CD4-positive, CD25-positive, alpha-beta regulatory T cell (primary cell): ENCODE results near the gene NETO1. TPM values are rescaled to one million over a fixed set of nuclear protein-coding genes. Genes with fewer than 3 reads are reported as not detected.

Experiments used
- ATAC-seq, 2 donors: fragments of 150-1000 bp; cut with Tn5 transposase; one replicate each; pipeline ENCODE4 v1.10.0; 2021; ENCODE audit warnings: low read depth in 2 of 2, moderate number of reproducible peaks in 2 of 2, moderate library complexity in 1 of 2
- DNase-seq, 3 donors: peaks; one replicate each; pipeline versions ENCODE4 v3.0.0 to v3.0.0-alpha.2; 2012 to 2022; ENCODE audit warnings: mixed read lengths in 1 of 3
- H3K27ac ChIP-seq: one replicate; pipeline ENCODE4 v1.7.0; 2013; ENCODE audit warnings: mild to moderate bottlenecking, low read length; ENCODE audit not compliant: insufficient read depth, poor library complexity, severe bottlenecking
- H3K27me3 ChIP-seq: one replicate; pipeline ENCODE4 v1.7.0; 2013; ENCODE audit warnings: low read length; ENCODE audit not compliant: control insufficient read depth, insufficient read depth
- H3K36me3 ChIP-seq: one replicate; pipeline ENCODE4 v1.7.0; 2013; ENCODE audit warnings: mild to moderate bottlenecking, low read length, moderate library complexity; ENCODE audit not compliant: control insufficient read depth, insufficient read depth
- H3K4me1 ChIP-seq: 2 replicates; pipeline ENCODE4 v1.7.0; 2013; ENCODE audit warnings: mild to moderate bottlenecking, low read length; ENCODE audit not compliant: insufficient read depth, control insufficient read depth, poor library complexity, severe bottlenecking
- H3K4me3 ChIP-seq: one replicate; pipeline ENCODE4 v1.7.0; 2013; ENCODE audit warnings: low read depth, mild to moderate bottlenecking, low read length, moderate library complexity
- H3K9me3 ChIP-seq, 2 experiments: 1 replicate in 1 of 2; 2 replicates in 1 of 2; pipeline ENCODE4 v1.7.0; 2013; ENCODE audit warnings: low read length in 2 of 2, mild to moderate bottlenecking in 1 of 2, moderate library complexity in 1 of 2; ENCODE audit not compliant: control insufficient read depth in 2 of 2
- H3K27ac Mint-ChIP-seq, 3 donors: one replicate each; pipeline ENCODE4 v1.8.0; 2020 to 2022; ENCODE audit warnings: mild to moderate bottlenecking in 3 of 3, mixed read lengths in 3 of 3, moderate library complexity in 2 of 3
- H3K27me3 Mint-ChIP-seq: one replicate; pipeline ENCODE4 v1.8.0; 2022; ENCODE audit warnings: mild to moderate bottlenecking, mixed read lengths
- H3K36me3 Mint-ChIP-seq: one replicate; pipeline ENCODE4 v1.8.0; 2020; ENCODE audit warnings: mixed read lengths
- H3K4me1 Mint-ChIP-seq, 4 donors: one replicate each; pipeline ENCODE4 v1.8.0; 2020 to 2022; ENCODE audit warnings: mixed read lengths in 4 of 4, mild to moderate bottlenecking in 1 of 4
- H3K4me3 Mint-ChIP-seq, 4 donors: one replicate each; pipeline ENCODE4 v1.8.0; 2020 to 2022; ENCODE audit warnings: mild to moderate bottlenecking in 4 of 4, mixed read lengths in 4 of 4, moderate library complexity in 3 of 4
- H3K9me3 Mint-ChIP-seq, 7 donors: one replicate each; pipeline ENCODE4 v1.8.0; 2020 to 2022; ENCODE audit warnings: mixed read lengths in 7 of 7, mild to moderate bottlenecking in 3 of 7, moderate library complexity in 2 of 7
- polyA plus RNA-seq, 4 donors: library from polyadenylated mRNA; unstranded; fragments of 300-500 nt; fragmentation: Illumina TruSeq; gene quantifications; one replicate each; pipeline ENCODE4 v1.2.3, GENCODE V29; 2021
- total RNA-seq: library from RNA; stranded (reverse); gene quantifications from one replicate; pipeline ENCODE4 v1.2.3, GENCODE V29; 2022

NETO1 gene
- total and polyA plus RNA-seq, 5 donors from 2014 or later, result not detected

GRCh38 chr18:72859088-72859487, 8.7 kb downstream of the NETO1 start:
- Histone ChIP-seq H3K36me3 (no peaks in the 10 kb centered on the region), H3K27me3 (no peaks in the 10 kb centered on the region), H3K9me3 (no peaks in the 10 kb centered on the region), H3K27ac (no peak overlapping the region), H3K4me3 (no peak overlapping the region), H3K4me1 (no peaks in the 10 kb centered on the region)
- Mint-ChIP-seq H3K36me3 (peaks cover 4% of the 10 kb centered on the region), H3K27me3 (no peaks in the 10 kb centered on the region), H3K27ac (no peak overlapping the region), H3K9me3 (peaks cover 0 to 10% (median 2%) of the 10 kb centered on the region in 7 donors), H3K4me3 (no peak overlapping the region), H3K4me1 (no peaks in the 10 kb centered on the region)
- DNase-seq (no peak), ATAC-seq (no peak)

DNA sequence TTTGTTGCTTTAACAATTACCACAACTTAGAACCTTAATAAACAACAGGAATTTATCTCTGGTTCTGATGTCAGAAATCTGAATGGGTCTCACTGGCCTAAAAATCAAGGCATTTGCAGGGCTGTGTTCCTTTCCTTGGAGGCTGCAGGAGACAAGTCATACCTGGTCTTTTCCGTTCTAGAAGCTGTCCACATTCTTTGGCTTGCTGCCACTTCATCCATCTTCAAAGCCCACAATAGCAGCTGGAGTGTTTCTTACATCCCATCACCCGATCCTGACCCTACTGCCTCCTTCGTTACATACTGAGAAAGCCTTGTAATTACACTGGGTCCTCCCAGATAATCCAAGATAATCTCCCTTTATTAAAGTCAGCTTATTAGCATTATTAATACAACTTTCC, 18.1 kb downstream of the NETO1 start:
- peaks cover 0 to 5% of the 10 kb centered on the region in 2 experiments for H3K9me3 ChIP-seq
- no peak overlapping the region for H3K27ac ChIP-seq
- H3K4me1 ChIP-seq, result no peaks in the 10 kb centered on the region
- Mint-ChIP-seq H3K36me3 (no peaks in the 10 kb centered on the region), H3K27ac (no peak overlapping the region), H3K4me1 (no peaks in the 10 kb centered on the region), H3K9me3 (peaks cover 2 to 22% (median 4%) of the 10 kb centered on the region in 7 donors), H3K27me3 (no peaks in the 10 kb centered on the region), H3K4me3 (no peak overlapping the region)
- H3K4me3 ChIP-seq, result no peak overlapping the region
- DNase-seq, result no peak
- H3K27me3 ChIP-seq, result no peaks in the 10 kb centered on the region
- ATAC-seq, result no peak
- no peaks in the 10 kb centered on the region for H3K36me3 ChIP-seq

GRCh38 chr18:72848503-72849237, 19.1 kb downstream of the NETO1 start:
- DNase-seq (no peak), ATAC-seq (no peak)
- Mint-ChIP-seq H3K4me1 (no peaks in the 10 kb centered on the region), H3K36me3 (no peaks in the 10 kb centered on the region), H3K27me3 (no peaks in the 10 kb centered on the region), H3K4me3 (no peak overlapping the region), H3K9me3 (peaks cover 2 to 22% (median 4%) of the 10 kb centered on the region in 7 donors), H3K27ac (no peak overlapping the region)
- Histone ChIP-seq H3K27me3 (no peaks in the 10 kb centered on the region), H3K4me3 (no peak overlapping the region), H3K36me3 (no peaks in the 10 kb centered on the region), H3K4me1 (no peaks in the 10 kb centered on the region), H3K9me3 (peaks cover 0 to 5% of the 10 kb centered on the region in 2 experiments), H3K27ac (no peak overlapping the region)

- no peak overlapping the region for H3K27ac ChIP-seq
- H3K9me3 ChIP-seq, result peaks cover 0 to 5% of the 10 kb centered on the region in 2 experiments
- Mint-ChIP-seq H3K36me3 (no peaks in the 10 kb centered on the region), H3K27ac (no peak overlapping the region), H3K4me1 (no peaks in the 10 kb centered on the region), H3K27me3 (no peaks in the 10 kb centered on the region), H3K4me3 (no peak overlapping the region), H3K9me3 (peaks cover 2 to 22% (median 4%) of the 10 kb centered on the region in 7 donors)
- no peaks in the 10 kb centered on the region for H3K4me1 ChIP-seq
- DNase-seq (no peak), ATAC-seq (no peak)
- no peak overlapping the region for H3K4me3 ChIP-seq
- H3K36me3 ChIP-seq, result no peaks in the 10 kb centered on the region
- no peaks in the 10 kb centered on the region for H3K27me3 ChIP-seq
Measured at GRCh38 chr18:72847771-72848170, 20.0 kb downstream of the NETO1 start.

GRCh38 chr18:72846736-72847533, 20.9 kb downstream of the NETO1 start:
- Mint-ChIP-seq H3K4me1 (no peaks in the 10 kb centered on the region), H3K4me3 (no peak overlapping the region), H3K27me3 (no peaks in the 10 kb centered on the region), H3K27ac (no peak overlapping the region), H3K36me3 (no peaks in the 10 kb centered on the region), H3K9me3 (peaks cover 1 to 19% (median 4%) of the 10 kb centered on the region in 7 donors)
- H3K27me3 ChIP-seq, result no peaks in the 10 kb centered on the region
- no peaks in the 10 kb centered on the region for H3K36me3 ChIP-seq
- no peak for DNase-seq
- no peak overlapping the region for H3K27ac ChIP-seq
- no peak overlapping the region for H3K4me3 ChIP-seq
- H3K4me1 ChIP-seq, result no peaks in the 10 kb centered on the region
- ATAC-seq, result no peak
- peaks cover 0 to 5% of the 10 kb centered on the region in 2 experiments for H3K9me3 ChIP-seq

- no peaks in the 10 kb centered on the region for H3K4me1 ChIP-seq
Measured at GRCh38 chr18:72843743-72844142, 24.0 kb downstream of the NETO1 start.

GRCh38 chr18:72840109-72840508, 27.7 kb downstream of the NETO1 start:
- Mint-ChIP-seq H3K4me1 (no peaks in the 10 kb centered on the region), H3K36me3 (no peaks in the 10 kb centered on the region), H3K27me3 (no peaks in the 10 kb centered on the region), H3K4me3 (no peak overlapping the region), H3K9me3 (peaks cover 0 to 8% (median 5%) of the 10 kb centered on the region in 7 donors), H3K27ac (no peak overlapping the region)
- Histone ChIP-seq H3K4me3 (no peak overlapping the region), H3K9me3 (no peaks in the 10 kb centered on the region), H3K4me1 (no peaks in the 10 kb centered on the region), H3K27me3 (no peaks in the 10 kb centered on the region), H3K36me3 (no peaks in the 10 kb centered on the region), H3K27ac (no peak overlapping the region)
- DNase-seq (no peak), ATAC-seq (no peak)

More at GRCh38 chr18:72843743-72844142, 24.0 kb downstream of the NETO1 start:
- Mint-ChIP-seq H3K27ac (no peak overlapping the region), H3K4me1 (no peaks in the 10 kb centered on the region), H3K9me3 (peaks cover 0 to 18% (median 1%) of the 10 kb centered on the region in 7 donors), H3K4me3 (no peak overlapping the region), H3K36me3 (no peaks in the 10 kb centered on the region), H3K27me3 (no peaks in the 10 kb centered on the region)
- no peaks in the 10 kb centered on the region for H3K27me3 ChIP-seq
- H3K4me3 ChIP-seq, result no peak overlapping the region
- no peak for ATAC-seq
- H3K36me3 ChIP-seq, result no peaks in the 10 kb centered on the region
- no peak overlapping the region for H3K27ac ChIP-seq
- H3K9me3 ChIP-seq, result no peaks in the 10 kb centered on the region
- DNase-seq, result no peak
